Measurements from ENCODE around the gene JAKMIP2. TPM values are rescaled to one million over a fixed set of nuclear protein-coding genes. Genes with fewer than 3 reads are reported as not detected.

The JAKMIP2 gene
- total RNA-seq, 1 experiment from 2014 or later: 10.9 TPM

DNA sequence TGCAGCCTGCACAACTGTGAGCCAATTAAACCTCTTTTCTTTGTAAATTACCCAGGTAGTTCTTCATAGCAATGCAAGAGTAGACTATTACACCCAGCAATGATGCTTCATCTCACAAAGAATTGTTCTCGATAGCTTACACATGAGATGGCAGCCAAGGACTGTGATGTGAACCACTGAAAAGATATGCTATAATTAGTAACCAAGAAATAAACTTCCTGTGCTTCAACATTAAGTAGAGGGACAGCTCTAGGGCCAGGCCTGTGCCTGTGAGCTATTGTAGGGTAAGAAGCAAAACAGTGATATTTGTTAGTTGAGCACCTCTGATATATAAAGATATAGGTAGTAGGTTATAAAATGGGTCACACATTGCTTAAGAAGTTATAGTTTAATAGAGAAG is 230.9 kb downstream of the JAKMIP2 start:
- peaks cover 3% of the 10 kb centered on the region; the same call in 1 of the 2 replicates for H3K36me3 Mint-ChIP-seq

DNA sequence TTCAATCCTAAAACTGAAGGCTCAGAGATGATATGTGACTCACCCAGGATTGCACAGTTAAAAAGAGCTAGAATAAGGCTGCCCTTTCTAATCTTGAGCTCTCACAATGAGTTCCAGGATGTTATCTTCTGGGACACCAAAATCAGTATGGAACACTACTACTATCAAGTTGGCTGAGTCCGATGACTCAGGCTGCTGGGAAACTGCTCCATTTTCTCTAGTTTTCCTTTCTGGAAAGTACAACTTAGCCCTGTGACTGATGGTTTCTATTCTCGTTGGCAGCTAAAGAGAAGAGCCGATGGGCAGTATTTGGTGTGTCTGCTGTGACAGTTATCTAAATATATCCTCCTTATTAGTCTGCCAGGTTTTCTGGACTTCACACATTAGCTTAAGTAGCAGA is 234.8 kb downstream of the JAKMIP2 start:
- CTCF ChIA-PET: interaction anchor here (1.0 kb wide), 1 partner anchor 96 kb away, joined by 3 read pairs; no protein-coding TSS in a partner anchor
- ATAC-seq: no peak
- POLR2A ChIA-PET: no interaction called here

More for the DNA sequence above, 230.9 kb downstream of the JAKMIP2 start:
- Mint-ChIP-seq H3K27me3 (ENCODE audit: low read depth) (no peaks in the 10 kb centered on the region), H3K4me3 (no peak overlapping the region), H3K9me3 (peaks cover 9% of the 10 kb centered on the region), H3K27ac (no peak overlapping the region), H3K4me1 (peaks cover 24% of the 10 kb centered on the region)
- DNase-seq (ENCODE audit: low spot score) (no peak), ATAC-seq (no peak)
- ChIA-PET POLR2A (interaction anchor here (0.7 kb wide), 1 partner anchor 27 kb away, joined by 3 read pairs; no protein-coding TSS in a partner anchor), CTCF (no interaction called here)
- TF ChIP-seq ZNF423 (CRISPR knock-in tag; IDR thresholded peaks at IDR 0.05): no peak
- no peak for TF ChIP-seq ETV6 (CRISPR knock-in tag; IDR thresholded peaks at IDR 0.05)
- TF ChIP-seq EMX1 (CRISPR knock-in tag; IDR thresholded peaks at IDR 0.05): no peak

More for the DNA sequence above, 234.8 kb downstream of the JAKMIP2 start:
- H3K36me3 Mint-ChIP-seq: peaks cover 3% of the 10 kb centered on the region; the same call in 1 of the 2 replicates
- no peaks in the 10 kb centered on the region for H3K27me3 Mint-ChIP-seq (ENCODE audit: low read depth)
- no peak overlapping the region for H3K4me3 Mint-ChIP-seq
- no peak overlapping the region for H3K27ac Mint-ChIP-seq
- no peak for DNase-seq (ENCODE audit: low spot score)
- H3K9me3 Mint-ChIP-seq: peaks cover 9% of the 10 kb centered on the region
- peaks cover 10% of the 10 kb centered on the region for H3K4me1 Mint-ChIP-seq
- TF ChIP-seq, protein P1, sequence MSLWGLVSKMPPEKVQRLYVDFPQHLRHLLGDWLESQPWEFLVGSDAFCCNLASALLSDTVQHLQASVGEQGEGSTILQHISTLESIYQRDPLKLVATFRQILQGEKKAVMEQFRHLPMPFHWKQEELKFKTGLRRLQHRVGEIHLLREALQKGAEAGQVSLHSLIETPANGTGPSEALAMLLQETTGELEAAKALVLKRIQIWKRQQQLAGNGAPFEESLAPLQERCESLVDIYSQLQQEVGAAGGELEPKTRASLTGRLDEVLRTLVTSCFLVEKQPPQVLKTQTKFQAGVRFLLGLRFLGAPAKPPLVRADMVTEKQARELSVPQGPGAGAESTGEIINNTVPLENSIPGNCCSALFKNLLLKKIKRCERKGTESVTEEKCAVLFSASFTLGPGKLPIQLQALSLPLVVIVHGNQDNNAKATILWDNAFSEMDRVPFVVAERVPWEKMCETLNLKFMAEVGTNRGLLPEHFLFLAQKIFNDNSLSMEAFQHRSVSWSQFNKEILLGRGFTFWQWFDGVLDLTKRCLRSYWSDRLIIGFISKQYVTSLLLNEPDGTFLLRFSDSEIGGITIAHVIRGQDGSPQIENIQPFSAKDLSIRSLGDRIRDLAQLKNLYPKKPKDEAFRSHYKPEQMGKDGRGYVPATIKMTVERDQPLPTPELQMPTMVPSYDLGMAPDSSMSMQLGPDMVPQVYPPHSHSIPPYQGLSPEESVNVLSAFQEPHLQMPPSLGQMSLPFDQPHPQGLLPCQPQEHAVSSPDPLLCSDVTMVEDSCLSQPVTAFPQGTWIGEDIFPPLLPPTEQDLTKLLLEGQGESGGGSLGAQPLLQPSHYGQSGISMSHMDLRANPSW (CRISPR knock-in tag; conservative IDR thresholded peaks at IDR 0.05; ENCODE audit: low read depth): no peak
- no peak for TF ChIP-seq MYBL2 (CRISPR knock-in tag; IDR thresholded peaks at IDR 0.05)
- no peak for TF ChIP-seq RELA (CRISPR knock-in tag; IDR thresholded peaks at IDR 0.05; ENCODE audit: borderline replicate concordance)
- no peak for TF ChIP-seq CREM (CRISPR knock-in tag; IDR thresholded peaks at IDR 0.05)
- TF ChIP-seq JUN (CRISPR knock-in tag; IDR thresholded peaks at IDR 0.05): no peak
- no peak for TF ChIP-seq SOX15 (CRISPR knock-in tag; IDR thresholded peaks at IDR 0.05)
- no peak for TF ChIP-seq JAZF1 (CRISPR knock-in tag; IDR thresholded peaks at IDR 0.05)
- no peak for TF ChIP-seq SMAD3 (CRISPR knock-in tag; IDR thresholded peaks at IDR 0.05; ENCODE audit: borderline replicate concordance)
- TF ChIP-seq ZNF416 (CRISPR knock-in tag; IDR thresholded peaks at IDR 0.05): no peak
- TF ChIP-seq GTF2I (CRISPR knock-in tag; conservative IDR thresholded peaks at IDR 0.05): no peak
- no peak for TF ChIP-seq NFYB (CRISPR knock-in tag; conservative IDR thresholded peaks at IDR 0.05; ENCODE audit: low read depth)
- TF ChIP-seq FOXP1 (CRISPR knock-in tag; IDR thresholded peaks at IDR 0.05; ENCODE audit: borderline replicate concordance): no peak
- no peak for TF ChIP-seq ZBTB43 (CRISPR knock-in tag; IDR thresholded peaks at IDR 0.05)
- TF ChIP-seq, protein P2, sequence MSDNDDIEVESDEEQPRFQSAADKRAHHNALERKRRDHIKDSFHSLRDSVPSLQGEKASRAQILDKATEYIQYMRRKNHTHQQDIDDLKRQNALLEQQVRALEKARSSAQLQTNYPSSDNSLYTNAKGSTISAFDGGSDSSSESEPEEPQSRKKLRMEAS (CRISPR knock-in tag; IDR thresholded peaks at IDR 0.05): no peak
- TF ChIP-seq, protein P3, sequence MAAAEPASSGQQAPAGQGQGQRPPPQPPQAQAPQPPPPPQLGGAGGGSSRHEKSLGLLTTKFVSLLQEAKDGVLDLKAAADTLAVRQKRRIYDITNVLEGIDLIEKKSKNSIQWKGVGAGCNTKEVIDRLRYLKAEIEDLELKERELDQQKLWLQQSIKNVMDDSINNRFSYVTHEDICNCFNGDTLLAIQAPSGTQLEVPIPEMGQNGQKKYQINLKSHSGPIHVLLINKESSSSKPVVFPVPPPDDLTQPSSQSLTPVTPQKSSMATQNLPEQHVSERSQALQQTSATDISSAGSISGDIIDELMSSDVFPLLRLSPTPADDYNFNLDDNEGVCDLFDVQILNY (CRISPR knock-in tag; IDR thresholded peaks at IDR 0.05): no peak
- no peak for TF ChIP-seq CREB1 (CRISPR knock-in tag; IDR thresholded peaks at IDR 0.05)
- no peak for TF ChIP-seq ARID4B (CRISPR knock-in tag; IDR thresholded peaks at IDR 0.05; ENCODE audit: borderline replicate concordance)
- TF ChIP-seq SMAD4 (CRISPR knock-in tag; IDR thresholded peaks at IDR 0.05): no peak
